Endometrium (tissue), 2 donors: ENCODE data around the gene TFRC.
"Not testable (repeated sequence)": the region's sequence is repeated elsewhere in the genome, so short reads cannot be mapped to it uniquely, and the experiment has no call there.

Experiments
- FAIRE-seq: peaks from 2 replicates; lab custom pipeline; 2012; peaks lifted over from hg19 to GRCh38; lab: Jason Lieb, UNC
- donor health status: control.
- donor health status: control.

The TFRC gene

GRCh38 chr3:196081002-196081833 lies 672 bp downstream of the TFRC start:
- FAIRE-seq: no peak

- not testable (repeated sequence) for FAIRE-seq
Observed at GRCh38 chr3:196080101-196080846, 1.6 kb downstream of the TFRC start.

GRCh38 chr3:196079682-196080081 lies 2.2 kb downstream of the TFRC start:
- FAIRE-seq: no peak

GRCh38 chr3:196075013-196075412 lies 6.9 kb downstream of the TFRC start:
- FAIRE-seq: no peak

GRCh38 chr3:196073255-196073753 lies 8.6 kb downstream of the TFRC start:
- FAIRE-seq: no peak

- no peak for FAIRE-seq
Observed at GRCh38 chr3:196072313-196072712, 9.6 kb downstream of the TFRC start.

GRCh38 chr3:196068812-196069211 lies 13.1 kb downstream of the TFRC start:
- FAIRE-seq: not testable (repeated sequence)

GRCh38 chr3:196067439-196067838 lies 14.5 kb downstream of the TFRC start:
- no peak for FAIRE-seq

- no peak for FAIRE-seq
Observed at GRCh38 chr3:196063971-196064370, 17.9 kb downstream of the TFRC start.

- FAIRE-seq: no peak
Observed at GRCh38 chr3:196063456-196063855, 18.4 kb downstream of the TFRC start.

GRCh38 chr3:196063049-196063448 lies 18.8 kb downstream of the TFRC start:
- FAIRE-seq: no peak

- no peak for FAIRE-seq
Observed at GRCh38 chr3:196060834-196061233, 21.1 kb downstream of the TFRC start.

GRCh38 chr3:196057760-196058331 lies 24.0 kb downstream of the TFRC start:
- FAIRE-seq: no peak

GRCh38 chr3:196056371-196056770 lies 25.5 kb downstream of the TFRC start:
- FAIRE-seq: not testable (repeated sequence)

GRCh38 chr3:196055683-196056270 lies 26.1 kb downstream of the TFRC start:
- no peak for FAIRE-seq

GRCh38 chr3:196055240-196055639 lies 26.6 kb downstream of the TFRC start:
- no peak for FAIRE-seq

- no peak for FAIRE-seq
Observed at GRCh38 chr3:196054661-196055060, 27.2 kb downstream of the TFRC start.

- no peak for FAIRE-seq
Observed at GRCh38 chr3:196053487-196053886, 28.4 kb downstream of the TFRC start.

GRCh38 chr3:196051282-196052076 lies 30.4 kb downstream of the TFRC start:
- FAIRE-seq: no peak

- FAIRE-seq: no peak
Observed at GRCh38 chr3:196050597-196050996, 31.3 kb downstream of the TFRC start.

GRCh38 chr3:196049653-196050052 lies 32.2 kb downstream of the TFRC start:
- no peak for FAIRE-seq
